Liver (tissue), 9 donors: Measurements from ENCODE around the gene ULK4. TPM values are rescaled to one million over a fixed set of nuclear protein-coding genes. Genes with fewer than 3 reads are reported as not detected.

Source experiments
- DNase-seq: peaks from one replicate; pipeline ENCODE4 v3.0.0-alpha.2; 2017; ENCODE audit warnings: low spot score
- H3K27ac ChIP-seq, 2 donors: one replicate each; pipeline ENCODE4 v1.7.0; 2013; ENCODE audit warnings: inconsistent platforms in 2 of 2, low read length in 2 of 2, control low read depth in 1 of 2, low read depth in 1 of 2, mild to moderate bottlenecking in 1 of 2
- H3K27me3 ChIP-seq, 4 donors: one replicate each; pipeline versions ENCODE4 v1.6.1 to v1.7.0; 2013; ENCODE audit warnings: low read length in 3 of 4, inconsistent platforms in 1 of 4, mild to moderate bottlenecking in 1 of 4, moderate library complexity in 1 of 4; ENCODE audit not compliant: control insufficient read depth in 4 of 4, insufficient read depth in 4 of 4
- H3K36me3 ChIP-seq, 4 donors: one replicate each; pipeline versions ENCODE4 v1.6.1 to v1.7.0; 2013; ENCODE audit warnings: low read length in 3 of 4, mild to moderate bottlenecking in 3 of 4, low read depth in 1 of 4, moderate library complexity in 1 of 4; ENCODE audit not compliant: control insufficient read depth in 4 of 4, insufficient read depth in 3 of 4
- H3K4me1 ChIP-seq, 4 donors: one replicate each; pipeline versions ENCODE4 v1.6.1 to v1.7.0; 2013; ENCODE audit warnings: low read length in 3 of 4, mild to moderate bottlenecking in 3 of 4, moderate library complexity in 1 of 4; ENCODE audit not compliant: control insufficient read depth in 4 of 4, insufficient read depth in 4 of 4
- H3K4me3 ChIP-seq, 3 donors: one replicate each; pipeline versions ENCODE4 v1.6.1 to v1.7.0; 2013; ENCODE audit warnings: low read length in 3 of 3, control low read depth in 1 of 3, low read depth in 1 of 3, mild to moderate bottlenecking in 1 of 3
- H3K9ac ChIP-seq, 2 donors: one replicate each; pipeline ENCODE4 v1.7.0; 2013; ENCODE audit warnings: low read length in 2 of 2, mild to moderate bottlenecking in 2 of 2, moderate library complexity in 2 of 2, control low read depth in 1 of 2, low read depth in 1 of 2
- H3K9me3 ChIP-seq, 4 donors: one replicate each; pipeline versions ENCODE4 v1.6.1 to v1.7.0; 2013; ENCODE audit warnings: low read length in 3 of 4; ENCODE audit not compliant: control insufficient read depth in 4 of 4
- ATF3 ChIP-seq: IDR thresholded peaks from 2 replicates; pipeline ENCODE4 v1.6.1; 2016; ENCODE audit warnings: antibody characterized with exemption
- CTCF ChIP-seq: fragments of 150-350 bp; IDR thresholded peaks from 2 replicates; pipeline ENCODE4 v1.5.1; 2017; ENCODE audit warnings: improper control_type of control experiment, low read depth, low read length; ENCODE audit not compliant: missing input control
- EGR1 ChIP-seq, 2 donors: IDR thresholded peaks; 2 replicates each; pipeline ENCODE4 v1.6.1; 2016 to 2018; ENCODE audit warnings: antibody characterized with exemption in 2 of 2, low read depth in 2 of 2
- FOXA1 ChIP-seq: IDR thresholded peaks from 2 replicates; pipeline ENCODE4 v1.6.1; 2016; ENCODE audit warnings: antibody characterized with exemption
- FOXA2 ChIP-seq: IDR thresholded peaks from 2 replicates; pipeline ENCODE4 v1.6.1; 2016; ENCODE audit warnings: antibody characterized with exemption
- HNF4G ChIP-seq: IDR thresholded peaks from 2 replicates; pipeline ENCODE4 v1.6.1; 2016; ENCODE audit warnings: antibody characterized with exemption
- RXRA ChIP-seq, 2 donors: IDR thresholded peaks; 2 replicates each; pipeline ENCODE4 v1.6.1; 2017 to 2018; ENCODE audit warnings: antibody characterized with exemption in 2 of 2, mild to moderate bottlenecking in 1 of 2
- TAF1 ChIP-seq: conservative IDR thresholded peaks from 2 replicates; pipeline ENCODE4 v1.6.1; 2016; ENCODE audit warnings: antibody characterized with exemption, mild to moderate bottlenecking
- WGBS: extraction: QIAGEN DNeasy Blood & Tissue Kit; methylation state at CpG from one replicate; pipeline ENCODE4 v1.1.7; 2013; 5-methylcytosine and 5-hydroxymethylcytosine counted together
- polyA plus RNA-seq, 2 donors: library from polyadenylated mRNA; stranded (reverse) in 1 of 2; unstranded in 1 of 2; fragments of 200-250 nt in 1 of 2; fragments of >200 nt in 1 of 2; fragmentation: Nextera tagmentation in 1 of 2; extraction: Ambion mirVana in 1 of 2; gene quantifications; one replicate each; pipeline versions ENCODE4 v1.2.1 to v1.2.3, GENCODE V29; 2013 to 2015
- total RNA-seq, 2 donors: library from RNA; depleted of rRNA; stranded (reverse); fragments of >200 nt; gene quantifications; one replicate each; pipeline ENCODE4 v1.2.3, GENCODE V29; 2014
- TF ChIP-seq, protein P1 (sequence below): IDR thresholded peaks from 2 replicates; pipeline ENCODE4 v1.6.1; 2016; ENCODE audit warnings: antibody characterized with exemption, mild to moderate bottlenecking
- TF ChIP-seq, protein P2 (sequence below): IDR thresholded peaks from 2 replicates; pipeline ENCODE4 v1.6.1; 2016; ENCODE audit warnings: antibody characterized with exemption
- donor health status: healthy.
- donor health status: healthy.
- donor health status: healthy.
- donor health status: healthy.
- donor health status: healthy.

ULK4 gene
- total and polyA plus RNA-seq, 4 donors: 1.1 to 11.5 (median 3.2) TPM

GRCh38 chr3:41234823-41235721 is 726.8 kb downstream of the ULK4 start:
- TF ChIP-seq HNF4G: no peak
- TF ChIP-seq, protein P1, sequence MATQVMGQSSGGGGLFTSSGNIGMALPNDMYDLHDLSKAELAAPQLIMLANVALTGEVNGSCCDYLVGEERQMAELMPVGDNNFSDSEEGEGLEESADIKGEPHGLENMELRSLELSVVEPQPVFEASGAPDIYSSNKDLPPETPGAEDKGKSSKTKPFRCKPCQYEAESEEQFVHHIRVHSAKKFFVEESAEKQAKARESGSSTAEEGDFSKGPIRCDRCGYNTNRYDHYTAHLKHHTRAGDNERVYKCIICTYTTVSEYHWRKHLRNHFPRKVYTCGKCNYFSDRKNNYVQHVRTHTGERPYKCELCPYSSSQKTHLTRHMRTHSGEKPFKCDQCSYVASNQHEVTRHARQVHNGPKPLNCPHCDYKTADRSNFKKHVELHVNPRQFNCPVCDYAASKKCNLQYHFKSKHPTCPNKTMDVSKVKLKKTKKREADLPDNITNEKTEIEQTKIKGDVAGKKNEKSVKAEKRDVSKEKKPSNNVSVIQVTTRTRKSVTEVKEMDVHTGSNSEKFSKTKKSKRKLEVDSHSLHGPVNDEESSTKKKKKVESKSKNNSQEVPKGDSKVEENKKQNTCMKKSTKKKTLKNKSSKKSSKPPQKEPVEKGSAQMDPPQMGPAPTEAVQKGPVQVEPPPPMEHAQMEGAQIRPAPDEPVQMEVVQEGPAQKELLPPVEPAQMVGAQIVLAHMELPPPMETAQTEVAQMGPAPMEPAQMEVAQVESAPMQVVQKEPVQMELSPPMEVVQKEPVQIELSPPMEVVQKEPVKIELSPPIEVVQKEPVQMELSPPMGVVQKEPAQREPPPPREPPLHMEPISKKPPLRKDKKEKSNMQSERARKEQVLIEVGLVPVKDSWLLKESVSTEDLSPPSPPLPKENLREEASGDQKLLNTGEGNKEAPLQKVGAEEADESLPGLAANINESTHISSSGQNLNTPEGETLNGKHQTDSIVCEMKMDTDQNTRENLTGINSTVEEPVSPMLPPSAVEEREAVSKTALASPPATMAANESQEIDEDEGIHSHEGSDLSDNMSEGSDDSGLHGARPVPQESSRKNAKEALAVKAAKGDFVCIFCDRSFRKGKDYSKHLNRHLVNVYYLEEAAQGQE: no peak
- H3K27me3 ChIP-seq: no peaks in the 10 kb centered on the region
- peaks cover 28 to 81% (median 67%) of the 10 kb centered on the region in 4 donors for H3K36me3 ChIP-seq
- H3K9me3 ChIP-seq: no peaks in the 10 kb centered on the region
- no peak overlapping the region for H3K9ac ChIP-seq
- no peaks in the 10 kb centered on the region for H3K4me1 ChIP-seq
- WGBS: 73% methylated on average over 6 of the region's 6 CpGs
- no peak for DNase-seq
- H3K4me3 ChIP-seq: no peak overlapping the region
- no peak overlapping the region for H3K27ac ChIP-seq

GRCh38 chr3:41224120-41224806 is 737.6 kb downstream of the ULK4 start:
- no peak overlapping the region for H3K27ac ChIP-seq
- no peak overlapping the region for H3K9ac ChIP-seq
- peaks cover 8 to 18% (median 14%) of the 10 kb centered on the region in 4 donors for H3K4me1 ChIP-seq
- H3K36me3 ChIP-seq: peaks cover 13 to 38% (median 35%) of the 10 kb centered on the region in 4 donors
- DNase-seq: no peak
- H3K27me3 ChIP-seq: no peaks in the 10 kb centered on the region
- 94% methylated on average over 3 of the region's 3 CpGs for WGBS
- TF ChIP-seq TAF1 (no peak), CTCF (no peak), FOXA2 (no peak), FOXA1 (no peak), EGR1 (IDR thresholded peaks at IDR 0.05; ENCODE audit: low read depth in 2 of 2) (no peak), ATF3 (no peak), RXRA (IDR thresholded peaks at IDR 0.05) (no peak)
- TF ChIP-seq, protein P2, sequence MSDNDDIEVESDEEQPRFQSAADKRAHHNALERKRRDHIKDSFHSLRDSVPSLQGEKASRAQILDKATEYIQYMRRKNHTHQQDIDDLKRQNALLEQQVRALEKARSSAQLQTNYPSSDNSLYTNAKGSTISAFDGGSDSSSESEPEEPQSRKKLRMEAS: no peak
- H3K4me3 ChIP-seq: no peak overlapping the region
- no peaks in the 10 kb centered on the region for H3K9me3 ChIP-seq
